HepG2 (cell line): Measurements from ENCODE around the gene IKZF3. TPM values are rescaled to one million over a fixed set of nuclear protein-coding genes. Genes with fewer than 3 reads are reported as not detected.
A peak's percentile ranks its signal among the peaks of the same experiment; 100 is the strongest.

Source experiments
- ETV5 ChIP-seq: IDR thresholded peaks from 2 replicates; pipeline ENCODE4 v1.6.1; 2018; ENCODE audit warnings: missing biosample characterization, missing genetic modification reagents, inconsistent platforms, borderline replicate concordance
- FOXK1 ChIP-seq: sonication (generic); formaldehyde crosslinking; IDR thresholded peaks from 2 replicates; pipeline ENCODE4 v1.4.0; 2020; ENCODE audit warnings: low read depth, missing genetic modification reagents, borderline replicate concordance
- GLI4 ChIP-seq: sonication (generic); formaldehyde crosslinking; IDR thresholded peaks from 2 replicates; pipeline ENCODE4 v1.5.1; 2020; ENCODE audit warnings: missing genetic modification reagents, mild to moderate bottlenecking, moderate library complexity, borderline replicate concordance
- GLMP ChIP-seq: sonication (generic); formaldehyde crosslinking; IDR thresholded peaks from 2 replicates; pipeline ENCODE4 v1.9.0; 2021; ENCODE audit warnings: missing genetic modification reagents, mild to moderate bottlenecking, borderline replicate concordance
- HOXD1 ChIP-seq: sonication (generic); formaldehyde crosslinking; IDR thresholded peaks from 2 replicates; pipeline ENCODE4 v1.5.0; 2020; ENCODE audit warnings: missing genetic modification reagents
- IRF2 ChIP-seq: IDR thresholded peaks from 2 replicates; pipeline ENCODE4 v1.6.1; 2018; ENCODE audit warnings: missing genetic modification reagents, missing compliant biosample characterization
- NCOR1 ChIP-seq: fragments of 200-600 bp; sonication (generic); IDR thresholded peaks from 2 replicates; pipeline ENCODE4 v1.7.0; 2017; ENCODE audit warnings: antibody characterized with exemption, low read length, borderline replicate concordance
- NFYC ChIP-seq: IDR thresholded peaks from 2 replicates; pipeline ENCODE4 v1.6.1; 2016; ENCODE audit warnings: missing genetic modification reagents, missing compliant biosample characterization
- PCBP1 ChIP-seq: fragments of 200-400 bp; formaldehyde crosslinking; IDR thresholded peaks from 2 replicates; pipeline ENCODE4 v1.6.1; 2017; ENCODE audit warnings: mild to moderate bottlenecking, low read depth, low read length, borderline replicate concordance
- POGK ChIP-seq: sonication (generic); formaldehyde crosslinking; conservative IDR thresholded peaks from 2 replicates; pipeline ENCODE4 v1.8.0; 2022; ENCODE audit warnings: mild to moderate bottlenecking, moderate library complexity, missing genetic modification reagents
- RBFOX2 ChIP-seq: fragments of 200-400 bp; formaldehyde crosslinking; IDR thresholded peaks from 2 replicates; pipeline ENCODE4 v1.6.1; 2017; ENCODE audit warnings: low read depth, mild to moderate bottlenecking, low read length
- RXRA ChIP-seq: sonication (generic); formaldehyde crosslinking; IDR thresholded peaks from 2 replicates; pipeline ENCODE4 v1.5.1; 2020; ENCODE audit warnings: missing genetic modification reagents
- SALL1 ChIP-seq: sonication (generic); formaldehyde crosslinking; IDR thresholded peaks from 2 replicates; pipeline ENCODE4 v1.8.0; 2022; ENCODE audit warnings: mild to moderate bottlenecking, missing genetic modification reagents
- WIZ ChIP-seq: sonication (generic); formaldehyde crosslinking; IDR thresholded peaks from 2 replicates; pipeline ENCODE4 v1.5.1; 2020; ENCODE audit warnings: mild to moderate bottlenecking, missing genetic modification reagents
- ZNF343 ChIP-seq: sonication (generic); formaldehyde crosslinking; IDR thresholded peaks from 2 replicates; pipeline ENCODE4 v1.4.0; 2020; ENCODE audit warnings: mild to moderate bottlenecking, missing genetic modification reagents
- ZNF414 ChIP-seq: sonication (generic); formaldehyde crosslinking; IDR thresholded peaks from 2 replicates; pipeline ENCODE4 v1.5.0; 2020; ENCODE audit warnings: missing genetic modification reagents
- ZNF879 ChIP-seq: sonication (generic); formaldehyde crosslinking; IDR thresholded peaks from 2 replicates; pipeline ENCODE4 v1.8.1; 2023; ENCODE audit warnings: missing genetic modification reagents
- polyA plus RNA-seq, 8 experiments: library from polyadenylated mRNA; depleted of rRNA in 3 of 8; stranded (reverse) in 7 of 8; unstranded in 1 of 8; fragments of >200 nt; fragmentation: Illumina TruSeq in 4 of 8; extraction: Trizol in 4 of 8; gene quantifications; 2 replicates each; pipeline versions ENCODE4 v1.2.1 to v1.2.3, GENCODE V29; 2011 to 2016; ENCODE audit warnings: low read depth in 4 of 8, missing spikeins in 1 of 8, mixed read lengths in 1 of 8; ENCODE audit not compliant: insufficient read depth in 1 of 8
- total RNA-seq, 5 experiments: library from RNA; depleted of rRNA; stranded (reverse); fragments of >200 nt; fragmentation: Illumina TruSeq; extraction: Trizol; gene quantifications; 2 replicates each; pipeline ENCODE4 v1.2.3, GENCODE V29; 2016; ENCODE audit warnings: low read depth in 1 of 5
- TF ChIP-seq, protein P1 (sequence below): sonication (generic); formaldehyde crosslinking; IDR thresholded peaks from 2 replicates; pipeline ENCODE4 v1.4.0; 2020; ENCODE audit warnings: missing genetic modification reagents, borderline replicate concordance
- TF ChIP-seq, protein P2 (sequence below): sonication (generic); formaldehyde crosslinking; IDR thresholded peaks from 2 replicates; pipeline ENCODE4 v1.4.0; 2020; ENCODE audit warnings: mild to moderate bottlenecking, missing genetic modification reagents, borderline replicate concordance

The IKZF3 gene
- total and polyA plus RNA-seq, 2 of the 13 experiments (the other 11 are each of a cell fraction or from before 2014, with no cell fraction given), result not detected

DNA sequence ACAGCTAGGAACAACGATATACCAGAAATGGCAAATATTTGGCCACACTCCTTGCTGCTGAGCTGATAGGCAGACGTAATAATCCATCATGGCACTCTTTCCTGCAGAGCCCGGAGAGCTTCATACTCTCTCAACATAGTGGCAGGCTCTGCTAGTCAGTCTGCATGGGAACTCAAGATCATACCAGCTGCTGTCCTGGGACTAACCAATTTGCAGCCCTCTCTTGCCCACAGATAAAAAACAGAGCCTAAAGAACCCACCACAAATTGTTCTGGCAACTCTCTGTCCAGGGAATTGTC is 40.8 kb upstream of the IKZF3 start (continued):
- TF ChIP-seq SALL1 (CRISPR knock-in tag), result 0 out of 2 replicates have a peak, but pooled peaks have one; percentile 36
- TF ChIP-seq ZNF343 (CRISPR knock-in tag), result no peak
- TF ChIP-seq PCBP1, result no peak
- TF ChIP-seq WIZ, result 0 out of 2 replicates have a peak, but pooled peaks have one; percentile 13
- TF ChIP-seq, protein P1, sequence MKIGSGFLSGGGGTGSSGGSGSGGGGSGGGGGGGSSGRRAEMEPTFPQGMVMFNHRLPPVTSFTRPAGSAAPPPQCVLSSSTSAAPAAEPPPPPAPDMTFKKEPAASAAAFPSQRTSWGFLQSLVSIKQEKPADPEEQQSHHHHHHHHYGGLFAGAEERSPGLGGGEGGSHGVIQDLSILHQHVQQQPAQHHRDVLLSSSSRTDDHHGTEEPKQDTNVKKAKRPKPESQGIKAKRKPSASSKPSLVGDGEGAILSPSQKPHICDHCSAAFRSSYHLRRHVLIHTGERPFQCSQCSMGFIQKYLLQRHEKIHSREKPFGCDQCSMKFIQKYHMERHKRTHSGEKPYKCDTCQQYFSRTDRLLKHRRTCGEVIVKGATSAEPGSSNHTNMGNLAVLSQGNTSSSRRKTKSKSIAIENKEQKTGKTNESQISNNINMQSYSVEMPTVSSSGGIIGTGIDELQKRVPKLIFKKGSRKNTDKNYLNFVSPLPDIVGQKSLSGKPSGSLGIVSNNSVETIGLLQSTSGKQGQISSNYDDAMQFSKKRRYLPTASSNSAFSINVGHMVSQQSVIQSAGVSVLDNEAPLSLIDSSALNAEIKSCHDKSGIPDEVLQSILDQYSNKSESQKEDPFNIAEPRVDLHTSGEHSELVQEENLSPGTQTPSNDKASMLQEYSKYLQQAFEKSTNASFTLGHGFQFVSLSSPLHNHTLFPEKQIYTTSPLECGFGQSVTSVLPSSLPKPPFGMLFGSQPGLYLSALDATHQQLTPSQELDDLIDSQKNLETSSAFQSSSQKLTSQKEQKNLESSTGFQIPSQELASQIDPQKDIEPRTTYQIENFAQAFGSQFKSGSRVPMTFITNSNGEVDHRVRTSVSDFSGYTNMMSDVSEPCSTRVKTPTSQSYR (CRISPR knock-in tag), result 0 out of 2 replicates have a peak, but pooled peaks have one; percentile 1
- TF ChIP-seq, protein P2, sequence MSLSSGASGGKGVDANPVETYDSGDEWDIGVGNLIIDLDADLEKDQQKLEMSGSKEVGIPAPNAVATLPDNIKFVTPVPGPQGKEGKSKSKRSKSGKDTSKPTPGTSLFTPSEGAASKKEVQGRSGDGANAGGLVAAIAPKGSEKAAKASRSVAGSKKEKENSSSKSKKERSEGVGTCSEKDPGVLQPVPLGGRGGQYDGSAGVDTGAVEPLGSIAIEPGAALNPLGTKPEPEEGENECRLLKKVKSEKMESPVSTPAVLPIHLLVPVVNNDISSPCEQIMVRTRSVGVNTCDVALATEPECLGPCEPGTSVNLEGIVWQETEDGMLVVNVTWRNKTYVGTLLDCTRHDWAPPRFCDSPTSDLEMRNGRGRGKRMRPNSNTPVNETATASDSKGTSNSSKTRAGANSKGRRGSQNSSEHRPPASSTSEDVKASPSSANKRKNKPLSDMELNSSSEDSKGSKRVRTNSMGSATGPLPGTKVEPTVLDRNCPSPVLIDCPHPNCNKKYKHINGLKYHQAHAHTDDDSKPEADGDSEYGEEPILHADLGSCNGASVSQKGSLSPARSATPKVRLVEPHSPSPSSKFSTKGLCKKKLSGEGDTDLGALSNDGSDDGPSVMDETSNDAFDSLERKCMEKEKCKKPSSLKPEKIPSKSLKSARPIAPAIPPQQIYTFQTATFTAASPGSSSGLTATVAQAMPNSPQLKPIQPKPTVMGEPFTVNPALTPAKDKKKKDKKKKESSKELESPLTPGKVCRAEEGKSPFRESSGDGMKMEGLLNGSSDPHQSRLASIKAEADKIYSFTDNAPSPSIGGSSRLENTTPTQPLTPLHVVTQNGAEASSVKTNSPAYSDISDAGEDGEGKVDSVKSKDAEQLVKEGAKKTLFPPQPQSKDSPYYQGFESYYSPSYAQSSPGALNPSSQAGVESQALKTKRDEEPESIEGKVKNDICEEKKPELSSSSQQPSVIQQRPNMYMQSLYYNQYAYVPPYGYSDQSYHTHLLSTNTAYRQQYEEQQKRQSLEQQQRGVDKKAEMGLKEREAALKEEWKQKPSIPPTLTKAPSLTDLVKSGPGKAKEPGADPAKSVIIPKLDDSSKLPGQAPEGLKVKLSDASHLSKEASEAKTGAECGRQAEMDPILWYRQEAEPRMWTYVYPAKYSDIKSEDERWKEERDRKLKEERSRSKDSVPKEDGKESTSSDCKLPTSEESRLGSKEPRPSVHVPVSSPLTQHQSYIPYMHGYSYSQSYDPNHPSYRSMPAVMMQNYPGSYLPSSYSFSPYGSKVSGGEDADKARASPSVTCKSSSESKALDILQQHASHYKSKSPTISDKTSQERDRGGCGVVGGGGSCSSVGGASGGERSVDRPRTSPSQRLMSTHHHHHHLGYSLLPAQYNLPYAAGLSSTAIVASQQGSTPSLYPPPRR (CRISPR knock-in tag), result no peak
- TF ChIP-seq GLMP (CRISPR knock-in tag), result no peak
- TF ChIP-seq NFYC (CRISPR knock-in tag), result 0 out of 2 replicates have a peak, but pooled peaks have one; percentile 4
- TF ChIP-seq FOXK1 (CRISPR knock-in tag), result no peak
- 0 out of 2 replicates have a peak, but pooled peaks have one; percentile 7 for TF ChIP-seq RXRA
- 0 out of 2 replicates have a peak, but pooled peaks have one; percentile 33 for TF ChIP-seq POGK (CRISPR knock-in tag)
- TF ChIP-seq HOXD1 (CRISPR knock-in tag), result no peak
- 0 out of 2 replicates have a peak, but pooled peaks have one; percentile 12 for TF ChIP-seq IRF2 (CRISPR knock-in tag)
- TF ChIP-seq NCOR1, result no peak; the same call in 1 of the 2 replicates
- TF ChIP-seq ZNF414 (CRISPR knock-in tag), result no peak
- no peak for TF ChIP-seq ZNF879 (CRISPR knock-in tag)
- no peak for TF ChIP-seq ETV5
- no peak for TF ChIP-seq RBFOX2
- TF ChIP-seq GLI4 (CRISPR knock-in tag), result peak; percentile 58; the same call in 1 of the 2 replicates
